Astrocyte (in vitro differentiated cells and primary cell): Measurements from ENCODE around the gene UBR3. TPM values are rescaled to one million over a fixed set of nuclear protein-coding genes. Genes with fewer than 3 reads are reported as not detected.

ENCODE experiments used
- DNase-seq: peaks from one replicate; pipeline ENCODE4 v3.0.0-alpha.2; 2010; ENCODE audit warnings: low read depth
- FAIRE-seq: peaks from 2 replicates; lab custom pipeline; 2011; peaks lifted over from hg19 to GRCh38; lab: Jason Lieb, UNC
- H2AFZ ChIP-seq: 2 replicates; pipeline ENCODE4 v1.6.0; 2012; ENCODE audit warnings: low read depth, low read length, inconsistent platforms
- H3K27ac ChIP-seq: 2 replicates; pipeline ENCODE4 v1.5.1; 2011; ENCODE audit warnings: low read depth, low read length, inconsistent platforms
- H3K27me3 ChIP-seq: 2 replicates; pipeline ENCODE4 v1.6.0; 2011; ENCODE audit warnings: low read length, inconsistent platforms; ENCODE audit not compliant: insufficient read depth
- H3K36me3 ChIP-seq: 2 replicates; pipeline ENCODE4 v1.5.1; 2011; ENCODE audit warnings: low read length, inconsistent platforms; ENCODE audit not compliant: insufficient read depth
- H3K4me1 ChIP-seq: 2 replicates; pipeline ENCODE4 v1.5.1; 2011; ENCODE audit warnings: low read length, inconsistent platforms; ENCODE audit not compliant: insufficient read depth
- H3K4me2 ChIP-seq: 2 replicates; pipeline ENCODE4 v1.6.0; 2012; ENCODE audit warnings: low read length, inconsistent platforms
- H3K4me3 ChIP-seq: 2 replicates; pipeline ENCODE4 v1.5.1; 2011; ENCODE audit warnings: low read depth, mild to moderate bottlenecking, low read length, inconsistent platforms; ENCODE audit not compliant: insufficient read depth
- H3K79me2 ChIP-seq: 2 replicates; pipeline ENCODE4 v1.6.0; 2012; ENCODE audit warnings: mild to moderate bottlenecking, low read length, inconsistent platforms; ENCODE audit not compliant: insufficient read depth
- H3K9ac ChIP-seq: 2 replicates; pipeline ENCODE4 v1.6.0; 2012; ENCODE audit warnings: mild to moderate bottlenecking, low read length, inconsistent platforms
- H3K9me3 ChIP-seq: 2 replicates; pipeline ENCODE4 v1.5.1; 2012; ENCODE audit warnings: low read depth, mild to moderate bottlenecking, low read length, inconsistent platforms; ENCODE audit not compliant: insufficient read depth
- H4K20me1 ChIP-seq: 2 replicates; pipeline ENCODE4 v1.6.0; 2012; ENCODE audit warnings: low read length, inconsistent platforms; ENCODE audit not compliant: insufficient read depth
- H3K27ac Mint-ChIP-seq: one replicate; pipeline ENCODE4 v1.8.0; 2021; ENCODE audit warnings: mild to moderate bottlenecking, mixed read lengths; ENCODE audit not compliant: unreplicated experiment
- H3K27me3 Mint-ChIP-seq: one replicate; pipeline ENCODE4 v1.8.0; 2021; ENCODE audit warnings: low read depth, mixed read lengths; ENCODE audit not compliant: unreplicated experiment
- H3K36me3 Mint-ChIP-seq: one replicate; pipeline ENCODE4 v1.8.0; 2021; ENCODE audit warnings: low read depth, mixed read lengths; ENCODE audit not compliant: unreplicated experiment
- H3K4me1 Mint-ChIP-seq: one replicate; pipeline ENCODE4 v1.8.0; 2021; ENCODE audit warnings: low read depth, mixed read lengths; ENCODE audit not compliant: unreplicated experiment
- H3K4me3 Mint-ChIP-seq: one replicate; pipeline ENCODE4 v1.8.0; 2021; ENCODE audit warnings: mild to moderate bottlenecking, moderate library complexity, mixed read lengths; ENCODE audit not compliant: unreplicated experiment
- H3K9me3 Mint-ChIP-seq: one replicate; pipeline ENCODE4 v1.8.0; 2021; ENCODE audit warnings: mild to moderate bottlenecking, mixed read lengths; ENCODE audit not compliant: unreplicated experiment
- EZH2 ChIP-seq: IDR thresholded peaks from 2 replicates; pipeline ENCODE4 v1.6.1; 2012; ENCODE audit warnings: mild to moderate bottlenecking, low read length, inconsistent platforms; ENCODE audit not compliant: insufficient read depth
- total RNA-seq: library from RNA; stranded (reverse); gene quantifications from 2 replicates; pipeline ENCODE4 v1.2.1, GENCODE V29; 2021
- TF ChIP-seq, protein P1 (sequence below): IDR thresholded peaks from 2 replicates; pipeline ENCODE4 v1.5.1; 2011; ENCODE audit warnings: low read depth, mild to moderate bottlenecking, inconsistent platforms, low read length, moderate library complexity; ENCODE audit not compliant: insufficient read depth

Gene UBR3
- total RNA-seq, 1 donor from 2014 or later = 18.7 TPM

GRCh38 chr2:170014769-170015168 is 187.5 kb downstream of the UBR3 start:
- TF ChIP-seq, protein P1, sequence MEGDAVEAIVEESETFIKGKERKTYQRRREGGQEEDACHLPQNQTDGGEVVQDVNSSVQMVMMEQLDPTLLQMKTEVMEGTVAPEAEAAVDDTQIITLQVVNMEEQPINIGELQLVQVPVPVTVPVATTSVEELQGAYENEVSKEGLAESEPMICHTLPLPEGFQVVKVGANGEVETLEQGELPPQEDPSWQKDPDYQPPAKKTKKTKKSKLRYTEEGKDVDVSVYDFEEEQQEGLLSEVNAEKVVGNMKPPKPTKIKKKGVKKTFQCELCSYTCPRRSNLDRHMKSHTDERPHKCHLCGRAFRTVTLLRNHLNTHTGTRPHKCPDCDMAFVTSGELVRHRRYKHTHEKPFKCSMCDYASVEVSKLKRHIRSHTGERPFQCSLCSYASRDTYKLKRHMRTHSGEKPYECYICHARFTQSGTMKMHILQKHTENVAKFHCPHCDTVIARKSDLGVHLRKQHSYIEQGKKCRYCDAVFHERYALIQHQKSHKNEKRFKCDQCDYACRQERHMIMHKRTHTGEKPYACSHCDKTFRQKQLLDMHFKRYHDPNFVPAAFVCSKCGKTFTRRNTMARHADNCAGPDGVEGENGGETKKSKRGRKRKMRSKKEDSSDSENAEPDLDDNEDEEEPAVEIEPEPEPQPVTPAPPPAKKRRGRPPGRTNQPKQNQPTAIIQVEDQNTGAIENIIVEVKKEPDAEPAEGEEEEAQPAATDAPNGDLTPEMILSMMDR = no peak
- no peak for TF ChIP-seq EZH2
- FAIRE-seq (no peak), DNase-seq (no peak)
- Mint-ChIP-seq H3K9me3 (no peaks in the 10 kb centered on the region), H3K36me3 (peaks cover 2% of the 10 kb centered on the region), H3K27me3 (no peaks in the 10 kb centered on the region), H3K4me1 (no peaks in the 10 kb centered on the region), H3K27ac (no peak overlapping the region), H3K4me3 (no peak overlapping the region)
- Histone ChIP-seq H3K36me3 (peaks cover 6% of the 10 kb centered on the region), H3K9ac (no peak overlapping the region), H4K20me1 (no peaks in the 10 kb centered on the region), H3K79me2 (no peaks in the 10 kb centered on the region), H3K4me3 (no peak overlapping the region), H3K4me2 (no peak overlapping the region), H3K4me1 (no peaks in the 10 kb centered on the region), H2AFZ (no peak overlapping the region), H3K27me3 (no peaks in the 10 kb centered on the region), H3K9me3 (no peaks in the 10 kb centered on the region), H3K27ac (no peak overlapping the region)

DNA sequence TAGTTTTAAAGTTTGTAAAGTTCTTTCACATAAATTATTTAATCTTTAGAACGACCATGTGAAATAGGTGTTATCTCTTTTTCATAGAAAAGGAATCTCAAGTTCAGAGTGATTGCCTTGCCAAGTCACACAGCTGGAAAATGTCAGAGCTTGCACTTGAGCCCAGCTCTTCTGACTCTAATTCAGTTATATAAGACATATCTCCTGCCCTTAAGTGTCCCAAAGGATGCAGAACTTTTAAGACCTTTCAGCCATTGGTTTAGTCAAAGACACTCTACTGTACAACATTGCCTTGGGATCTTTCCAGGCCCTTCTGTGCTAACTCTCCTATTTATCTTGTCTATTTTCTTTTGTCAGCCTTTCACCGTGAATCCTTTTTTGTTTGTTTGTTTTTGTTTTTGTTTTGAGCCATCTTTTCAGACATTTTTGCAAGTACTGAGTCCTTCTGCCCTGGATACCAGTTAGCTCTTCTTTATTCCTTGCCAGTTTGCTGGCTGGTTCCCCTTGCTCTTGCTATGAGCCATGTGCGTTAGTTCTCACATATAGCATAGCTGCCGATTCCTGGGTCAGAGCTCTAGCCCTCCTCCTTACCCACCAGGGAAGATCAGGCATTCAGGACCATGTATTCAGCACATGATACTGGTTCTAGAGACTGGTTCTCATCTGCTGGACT is 190.7 kb downstream of the UBR3 start:
- no peaks in the 10 kb centered on the region for H3K9me3 ChIP-seq
- Mint-ChIP-seq H3K27me3 (no peaks in the 10 kb centered on the region), H3K9me3 (no peaks in the 10 kb centered on the region), H3K36me3 (peaks cover 7% of the 10 kb centered on the region), H3K4me3 (no peak overlapping the region), H3K27ac (no peak overlapping the region), H3K4me1 (peaks cover 4% of the 10 kb centered on the region)
- no peak overlapping the region for H3K9ac ChIP-seq
- H3K36me3 ChIP-seq = peaks cover 6% of the 10 kb centered on the region
- H4K20me1 ChIP-seq = no peaks in the 10 kb centered on the region
- H3K79me2 ChIP-seq = no peaks in the 10 kb centered on the region
- DNase-seq (peak; percentile 36), FAIRE-seq (no peak)
- no peak overlapping the region for H3K27ac ChIP-seq
- no peak overlapping the region for H2AFZ ChIP-seq
- TF ChIP-seq, protein P1 = no peak
- no peak for TF ChIP-seq EZH2
- H3K27me3 ChIP-seq = no peaks in the 10 kb centered on the region
- no peaks in the 10 kb centered on the region for H3K4me1 ChIP-seq
- H3K4me2 ChIP-seq = no peak overlapping the region
- no peak overlapping the region for H3K4me3 ChIP-seq
